ENCODE measurements around the gene TOMM40L.

- TF ChIP-seq, protein P1, sequence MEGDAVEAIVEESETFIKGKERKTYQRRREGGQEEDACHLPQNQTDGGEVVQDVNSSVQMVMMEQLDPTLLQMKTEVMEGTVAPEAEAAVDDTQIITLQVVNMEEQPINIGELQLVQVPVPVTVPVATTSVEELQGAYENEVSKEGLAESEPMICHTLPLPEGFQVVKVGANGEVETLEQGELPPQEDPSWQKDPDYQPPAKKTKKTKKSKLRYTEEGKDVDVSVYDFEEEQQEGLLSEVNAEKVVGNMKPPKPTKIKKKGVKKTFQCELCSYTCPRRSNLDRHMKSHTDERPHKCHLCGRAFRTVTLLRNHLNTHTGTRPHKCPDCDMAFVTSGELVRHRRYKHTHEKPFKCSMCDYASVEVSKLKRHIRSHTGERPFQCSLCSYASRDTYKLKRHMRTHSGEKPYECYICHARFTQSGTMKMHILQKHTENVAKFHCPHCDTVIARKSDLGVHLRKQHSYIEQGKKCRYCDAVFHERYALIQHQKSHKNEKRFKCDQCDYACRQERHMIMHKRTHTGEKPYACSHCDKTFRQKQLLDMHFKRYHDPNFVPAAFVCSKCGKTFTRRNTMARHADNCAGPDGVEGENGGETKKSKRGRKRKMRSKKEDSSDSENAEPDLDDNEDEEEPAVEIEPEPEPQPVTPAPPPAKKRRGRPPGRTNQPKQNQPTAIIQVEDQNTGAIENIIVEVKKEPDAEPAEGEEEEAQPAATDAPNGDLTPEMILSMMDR (IDR thresholded peaks at IDR 0.05), result no peak
- TF ChIP-seq POLR2A (IDR thresholded peaks at IDR 0.05), result no peak
Measured at GRCh38 chr1:161273402-161273801, 47.5 kb downstream of the TOMM40L start.

All from thyroid gland (tissue), 4 donors.